NCI-H187 (cell line): Measurements from ENCODE around the gene CENPN.

Experiments used
- DNase-seq, 2 experiments: peaks; one replicate each; lab custom pipeline; 2025; lab: John Stamatoyannopoulos, UW

The CENPN gene

GRCh38 chr16:80991792-80992430, 15.1 kb upstream of the CENPN start:
- DNase-seq, result no peak

DNA sequence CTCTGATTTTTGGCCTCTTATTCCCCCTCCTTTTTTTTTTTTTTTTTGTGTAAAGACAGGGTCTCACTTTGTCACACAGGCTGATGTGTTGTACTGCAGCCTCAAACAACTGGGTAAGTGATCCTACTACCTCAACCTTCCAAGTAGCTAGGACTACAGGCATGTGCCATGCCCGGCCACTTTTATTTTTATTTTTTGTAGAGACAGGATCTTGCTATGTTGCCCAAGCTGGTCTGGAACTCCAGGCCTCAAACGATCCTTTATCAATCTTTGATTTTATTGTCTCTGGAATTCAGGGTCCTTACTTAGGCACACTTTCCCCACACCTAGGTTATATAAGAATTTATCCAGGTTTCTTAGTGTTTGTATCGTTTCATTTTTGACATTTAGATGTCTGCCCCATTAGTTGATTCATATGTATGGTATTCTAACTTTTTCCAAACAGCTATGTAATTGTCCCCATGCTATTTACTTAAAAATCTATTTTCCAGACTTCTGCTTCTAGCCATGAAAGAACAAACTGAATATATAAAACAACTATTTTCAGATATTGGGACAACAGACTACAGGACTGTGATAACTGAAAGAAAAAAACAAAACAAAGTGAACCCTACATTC, 14.2 kb upstream of the CENPN start:
- DNase-seq, result no peak

DNA sequence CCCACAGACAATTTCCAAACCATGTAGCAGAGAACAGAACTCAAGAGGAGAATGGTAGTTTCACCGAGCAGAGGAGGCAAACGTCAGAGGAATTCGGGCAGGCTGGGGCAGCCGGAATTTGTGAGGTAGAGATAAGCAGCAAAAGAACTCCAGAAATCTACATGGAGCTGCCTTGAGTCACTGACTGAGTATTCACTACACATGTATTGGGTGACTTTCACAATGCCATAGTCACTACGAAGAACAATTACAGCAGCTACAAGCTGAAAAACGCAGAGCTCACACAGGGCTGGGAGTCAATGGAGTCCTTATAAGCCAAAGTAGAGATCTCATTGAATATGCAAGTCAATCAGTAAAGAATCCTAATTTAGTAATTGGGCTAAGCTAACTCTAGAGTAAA, 13.7 kb upstream of the CENPN start:
- no peak for DNase-seq

- no peak for DNase-seq
Measured at GRCh38 chr16:80993834-80994233, 13.2 kb upstream of the CENPN start.

DNA sequence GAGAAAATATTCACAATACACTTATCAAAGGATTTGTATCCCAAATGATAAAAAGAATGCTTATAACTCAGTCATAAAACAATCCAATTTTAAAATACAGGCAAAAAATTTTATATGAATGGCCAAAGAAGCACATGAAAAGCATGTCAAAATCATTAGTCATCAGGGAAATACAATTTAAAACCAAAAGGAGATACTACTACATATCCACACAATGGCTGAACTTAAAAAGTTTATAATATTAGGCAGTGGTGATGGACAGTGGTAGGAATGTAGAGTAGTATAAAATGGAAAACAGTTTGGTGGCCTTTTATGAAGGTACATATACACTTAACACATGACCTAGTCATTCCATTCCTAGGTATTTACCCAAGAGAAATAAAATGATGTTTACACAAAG, 12.6 kb upstream of the CENPN start:
- no peak for DNase-seq

DNA sequence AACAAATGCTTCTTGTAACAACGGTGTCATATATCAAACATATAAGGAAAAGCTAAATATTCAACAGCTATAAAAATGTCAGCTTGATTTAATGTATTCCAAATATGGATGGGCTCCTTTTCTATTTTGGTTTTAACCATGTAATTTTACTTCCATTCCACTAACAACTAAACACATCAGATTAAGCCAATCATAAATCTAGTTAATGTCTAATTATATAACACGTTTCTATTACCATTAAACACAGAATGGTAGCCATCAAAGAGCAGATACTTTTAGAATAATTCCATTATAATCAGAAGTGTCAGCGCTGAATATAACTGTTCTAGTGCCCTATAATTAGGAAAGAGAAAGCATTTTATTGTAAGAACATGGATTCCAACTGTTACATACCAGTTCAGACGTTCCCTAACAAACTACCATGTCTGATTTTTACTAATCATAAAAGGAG, 10.3 kb upstream of the CENPN start:
- no peak for DNase-seq

DNA sequence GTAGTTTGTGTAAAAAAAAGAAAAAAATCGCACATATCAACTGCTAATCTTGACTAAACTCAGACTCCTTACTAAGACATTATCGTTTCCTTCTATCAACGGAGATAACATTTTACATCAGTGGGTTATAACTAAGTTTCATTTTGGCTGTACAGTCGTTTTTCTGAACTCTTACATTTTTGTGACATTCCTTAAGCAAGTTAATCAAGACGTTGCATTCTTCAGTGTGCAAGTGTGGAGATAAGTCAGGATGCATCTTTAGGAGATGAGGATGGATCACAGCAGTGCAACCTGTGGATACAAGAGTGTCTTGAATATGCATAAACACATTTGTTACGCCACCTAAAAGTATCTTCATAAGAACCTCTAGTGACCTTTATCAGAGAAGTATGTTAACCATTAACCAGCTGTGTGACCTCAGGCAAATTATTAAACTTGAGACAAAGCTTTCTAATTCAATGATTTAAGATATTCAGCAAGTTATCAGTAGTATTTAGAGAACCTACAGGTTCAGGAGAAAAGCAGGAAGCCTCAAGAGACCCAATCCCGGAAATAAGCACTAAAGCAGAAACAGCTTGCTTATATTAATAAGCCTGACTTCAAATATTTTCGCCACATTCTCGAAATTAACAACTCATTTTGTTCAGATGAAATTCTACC, 9.7 kb upstream of the CENPN start:
- no peak for DNase-seq

- DNase-seq, result no peak
Measured at GRCh38 chr16:80997964-80998620, 8.9 kb upstream of the CENPN start.

DNA sequence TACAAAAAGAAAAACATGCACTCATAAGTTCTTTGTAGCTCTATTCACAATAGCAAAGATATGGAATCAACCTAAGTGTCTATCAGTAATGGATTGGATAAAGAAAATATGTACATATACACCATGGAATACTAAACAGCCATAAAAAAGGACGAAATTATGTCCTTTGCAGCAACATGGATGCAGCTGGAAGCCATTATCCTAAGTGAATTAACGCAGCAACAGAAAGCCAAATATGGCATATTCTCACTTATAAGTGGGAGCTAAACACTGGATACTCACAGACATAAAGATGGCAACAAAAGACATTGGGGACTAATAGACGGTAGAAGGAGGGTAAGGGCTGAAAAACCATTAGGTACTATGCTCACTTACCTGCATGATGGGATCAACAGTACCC, 6.1 kb upstream of the CENPN start:
- DNase-seq, result no peak

DNA sequence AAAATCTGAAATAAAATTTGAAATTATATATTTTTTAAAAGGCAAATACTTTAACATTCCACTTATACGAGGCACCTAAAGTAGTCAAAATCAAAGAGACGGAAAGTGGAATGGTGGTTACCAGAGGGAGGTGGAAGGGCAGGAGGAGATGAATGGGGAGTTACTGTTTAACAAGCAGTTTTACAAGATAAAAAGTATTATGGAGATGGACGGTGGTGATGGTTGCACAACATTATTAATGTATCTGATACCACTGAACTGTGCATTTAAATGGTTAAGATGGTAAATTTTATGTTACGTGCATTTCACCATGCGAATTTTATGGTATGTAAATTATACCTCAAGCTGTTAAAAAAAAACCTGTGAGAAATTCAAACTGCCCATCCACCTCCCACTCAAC, 5.7 kb upstream of the CENPN start:
- no peak for DNase-seq

DNA sequence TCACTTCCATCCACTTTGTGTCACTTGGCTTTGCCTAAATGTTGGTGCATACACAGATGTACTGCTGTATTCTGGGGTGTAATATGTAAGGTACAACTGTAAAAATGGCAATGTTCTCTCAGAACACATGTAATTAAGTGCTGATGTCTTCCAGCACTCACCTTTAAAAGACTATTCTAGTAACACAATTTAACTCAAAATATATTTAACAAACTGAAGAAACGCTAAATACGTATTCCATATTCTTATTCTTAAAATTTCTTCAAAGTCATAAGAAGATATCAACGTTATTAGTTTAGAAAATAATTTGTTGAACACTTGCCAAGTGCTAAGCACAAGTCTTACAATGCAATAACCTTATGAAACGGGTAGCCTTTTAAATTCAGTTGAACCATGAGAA, 4.0 kb upstream of the CENPN start:
- no peak for DNase-seq

DNA sequence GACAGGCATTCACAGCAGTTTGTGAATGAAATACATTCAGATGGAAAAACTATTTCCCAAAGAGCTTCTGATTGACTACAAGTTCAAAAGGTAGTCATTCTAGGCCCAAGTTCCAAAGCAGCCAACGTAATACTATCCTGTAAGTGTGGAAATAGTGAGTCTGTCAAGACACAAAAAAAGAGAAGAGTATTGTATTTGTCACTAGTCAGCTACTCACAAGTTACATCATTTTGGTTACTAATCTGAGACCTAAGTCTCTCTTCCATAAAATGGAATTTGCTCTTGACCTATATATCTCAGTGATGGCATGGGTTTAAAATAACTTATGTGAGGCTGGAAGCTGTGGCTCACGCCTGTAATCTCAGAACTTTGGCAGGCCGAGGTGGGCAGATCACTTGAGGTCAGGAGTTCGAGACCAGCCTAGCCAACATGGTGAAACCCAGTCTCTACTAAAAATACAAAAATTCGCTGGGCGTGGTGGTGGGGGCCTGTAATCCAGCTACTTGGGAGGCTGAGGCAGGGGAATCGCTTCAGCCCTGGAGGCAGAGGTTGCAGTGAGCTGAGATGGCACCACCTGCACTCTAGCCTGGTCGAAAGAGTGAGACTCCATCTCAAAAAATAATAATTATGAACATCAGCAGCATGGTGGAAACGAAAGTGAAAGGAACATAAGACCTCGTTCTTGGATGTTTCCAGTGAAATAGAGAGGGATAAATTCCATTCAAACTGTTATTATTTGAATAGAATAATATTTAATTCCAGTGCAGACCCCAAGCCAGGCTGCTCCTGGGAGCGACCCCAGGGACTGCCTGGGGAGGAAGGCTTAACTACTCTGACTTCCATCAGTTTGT, 3.2 kb upstream of the CENPN start:
- DNase-seq, result no peak

- DNase-seq, result no peak
Measured at GRCh38 chr16:81004646-81005353, 2.2 kb upstream of the CENPN start.

- no peak for DNase-seq
Measured at GRCh38 chr16:81005610-81006161, 1.3 kb upstream of the CENPN start.

- DNase-seq, result no peak
Measured at GRCh38 chr16:81006211-81006812, 702 bp upstream of the CENPN start.

GRCh38 chr16:81008505-81008789, 1.4 kb downstream of the CENPN start:
- no peak for DNase-seq

DNA sequence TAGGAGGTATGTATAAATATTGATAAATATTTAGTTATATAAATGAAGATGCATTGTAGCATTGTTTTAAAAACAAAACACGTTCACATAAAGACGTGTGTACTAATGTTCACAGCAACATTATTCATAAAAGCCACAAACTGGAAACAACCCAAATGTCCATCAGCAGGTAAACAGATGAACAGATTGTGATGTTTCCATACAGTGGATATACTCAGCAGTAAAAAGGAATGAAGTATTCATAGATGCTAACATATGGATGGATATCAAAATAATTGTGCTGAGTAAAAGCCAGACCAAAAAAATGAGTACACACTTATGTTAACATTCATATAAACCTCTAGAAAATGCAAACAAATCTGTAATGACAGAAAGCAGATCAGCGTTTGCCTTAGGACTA, 6.0 kb downstream of the CENPN start:
- DNase-seq, result no peak

- DNase-seq, result no peak
Measured at GRCh38 chr16:81014672-81015071, 7.7 kb downstream of the CENPN start.

GRCh38 chr16:81018496-81018895, 11.5 kb downstream of the CENPN start:
- no peak for DNase-seq

- DNase-seq, result no peak
Measured at GRCh38 chr16:81026429-81026828, 19.4 kb downstream of the CENPN start.
